Upper lobe of left lung (tissue), 6 donors: ENCODE data around the gene ELL2. TPM values are rescaled to one million over a fixed set of nuclear protein-coding genes. Genes with fewer than 3 reads are reported as not detected.

Source experiments
- ATAC-seq, 2 donors: fragments of 200-7000 bp; cut with Tn5 transposase; one replicate each; pipeline ENCODE4 v1.9.1; 2022; ENCODE audit warnings: mild to moderate bottlenecking in 2 of 2, moderate library complexity in 2 of 2; ENCODE audit not compliant: low FRiP score in 2 of 2
- DNase-seq, 2 donors: peaks; one replicate each; pipeline ENCODE4 v3.0.0-alpha.2; 2019 to 2020
- H3K27ac ChIP-seq, 4 donors: fragments of 200-600 bp; sonication (generic); one replicate each; pipeline ENCODE4 v1.5.1; 2016 to 2019
- H3K27me3 ChIP-seq, 4 donors: fragments of 200-600 bp; sonication (generic); one replicate each; pipeline ENCODE4 v1.5.1; 2017 to 2019
- H3K36me3 ChIP-seq, 4 donors: fragments of 200-600 bp; sonication (generic); one replicate each; pipeline ENCODE4 v1.5.1; 2016 to 2019
- H3K4me1 ChIP-seq, 4 donors: fragments of 200-600 bp; sonication (generic); one replicate each; pipeline ENCODE4 v1.5.1; 2018 to 2019
- H3K4me3 ChIP-seq, 4 donors: fragments of 200-600 bp; sonication (generic); one replicate each; pipeline ENCODE4 v1.5.1; 2017 to 2019; ENCODE audit warnings: mild to moderate bottlenecking in 2 of 4, moderate library complexity in 1 of 4
- H3K9me3 ChIP-seq, 4 donors: fragments of 200-600 bp; sonication (generic); one replicate each; pipeline ENCODE4 v1.5.1; 2018 to 2019
- CTCF ChIP-seq, 6 experiments: fragments of 450-650 bp in 4 of 6; fragments of 200-600 bp in 2 of 6; sonication (generic) in 2 of 6; IDR thresholded peaks; one replicate each; pipeline ENCODE4 v1.5.1; 2016 to 2019; ENCODE audit warnings: antibody characterized with exemption in 6 of 6
- EP300 ChIP-seq, 4 donors: sonication (generic); formaldehyde crosslinking; IDR thresholded peaks; one replicate each; pipeline ENCODE4 v1.5.1; 2017; ENCODE audit warnings: antibody characterized with exemption in 4 of 4, control low read depth in 2 of 4
- POLR2A ChIP-seq, 4 donors: fragments of 450-650 bp; IDR thresholded peaks; one replicate each; pipeline ENCODE4 v1.5.1; 2016 to 2017; ENCODE audit warnings: antibody characterized with exemption in 4 of 4, mild to moderate bottlenecking in 2 of 4
- POLR2AphosphoS5 ChIP-seq, 2 donors: sonication (generic); formaldehyde crosslinking; IDR thresholded peaks; one replicate each; pipeline ENCODE4 v1.5.1; 2017; ENCODE audit warnings: antibody characterized with exemption in 2 of 2
- WGBS, 2 donors: methylation state at CpG; one replicate each; pipeline ENCODE4 v1.1.5; 2017 to 2018; 5-methylcytosine and 5-hydroxymethylcytosine counted together
- total RNA-seq, 6 donors: library from RNA; depleted of rRNA in 4 of 6; stranded (reverse); fragments of >200 nt in 4 of 6; gene quantifications; one replicate each; pipeline versions ENCODE4 v1.1.0 to v1.2.1, GENCODE V29; 2016 to 2021
- donor health status: DM: no; HTN: no; CAD: no; lungs with moderate emphysema.
- donor health status: DM: no; HTN: yes; CAD: no; lungs with severe emphysema.

The ELL2 gene
- total RNA-seq, 6 donors from 2014 or later = 44.4 to 203 (median 54.3) TPM

GRCh38 chr5:95996904-95997723, 35.5 kb upstream of the ELL2 start:
- ATAC-seq = no peak
- TF ChIP-seq CTCF (IDR thresholded peaks at IDR 0.05) = no peak

DNA sequence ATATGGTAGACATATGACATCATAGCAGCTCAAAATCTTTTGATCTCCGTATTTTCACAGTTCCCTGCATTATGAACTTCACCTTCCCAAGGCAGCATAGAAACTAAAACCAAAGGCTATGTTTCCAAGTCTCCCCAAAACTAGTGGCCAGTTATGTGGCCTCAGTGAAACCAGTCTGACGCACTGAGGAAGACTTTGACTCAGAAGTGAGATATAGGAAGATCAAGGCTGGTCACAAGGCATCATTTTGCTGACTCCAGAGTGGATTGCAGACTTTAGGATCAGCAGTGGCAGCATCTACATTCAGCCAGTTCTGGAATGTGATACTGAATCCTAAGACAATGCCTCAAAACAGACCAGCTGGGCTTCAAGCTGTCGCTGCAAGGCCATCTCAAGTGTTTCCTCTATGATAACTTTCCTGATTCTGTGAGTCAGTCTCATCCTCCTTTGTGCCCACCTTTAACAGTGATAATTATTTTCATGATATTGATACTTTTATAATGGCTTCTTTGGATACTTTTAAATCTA, 34.4 kb upstream of the ELL2 start:
- H3K9me3 ChIP-seq = no peaks in the 10 kb centered on the region
- H3K4me3 ChIP-seq = no peak overlapping the region
- TF ChIP-seq EP300 (IDR thresholded peaks at IDR 0.05) (no peak), POLR2A (IDR thresholded peaks at IDR 0.05) (no peak), POLR2AphosphoS5 (IDR thresholded peaks at IDR 0.05) (no peak), CTCF (IDR thresholded peaks at IDR 0.05) (no peak)
- H3K27me3 ChIP-seq = no peaks in the 10 kb centered on the region
- WGBS, 2 donors = 87 to 92% methylated on average over 3 of the region's 3 CpGs
- H3K4me1 ChIP-seq = no peaks in the 10 kb centered on the region
- DNase-seq (no peak), ATAC-seq (no peak)
- H3K27ac ChIP-seq = no peak overlapping the region
- H3K36me3 ChIP-seq = no peaks in the 10 kb centered on the region

More at GRCh38 chr5:95996904-95997723, 35.5 kb upstream of the ELL2 start:
- Histone ChIP-seq H3K4me3 (no peak overlapping the region), H3K27me3 (no peaks in the 10 kb centered on the region), H3K27ac (no peak overlapping the region), H3K4me1 (no peaks in the 10 kb centered on the region), H3K9me3 (no peaks in the 10 kb centered on the region), H3K36me3 (no peaks in the 10 kb centered on the region)
- no peak for DNase-seq

DNA sequence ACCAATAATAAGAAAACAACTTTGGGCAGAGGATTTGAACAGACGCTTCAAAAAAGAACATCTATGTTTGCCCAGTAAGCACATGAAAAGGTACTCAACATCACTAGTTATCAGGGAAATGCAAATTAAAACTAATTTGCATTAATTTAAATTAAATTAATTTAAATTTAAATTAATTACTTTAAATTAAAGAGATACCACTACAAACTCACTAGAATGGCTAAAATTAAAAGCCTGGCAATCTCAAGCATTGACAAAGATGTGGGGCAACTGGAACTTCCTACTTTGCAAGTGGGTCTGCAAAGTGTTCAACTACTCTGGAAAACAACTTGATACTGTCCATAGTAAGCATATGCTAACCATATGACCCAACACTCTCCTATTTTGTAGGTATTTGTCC, 32.1 kb upstream of the ELL2 start:
- no peak overlapping the region for H3K27ac ChIP-seq
- H3K4me3 ChIP-seq = no peak overlapping the region
- DNase-seq (no peak), ATAC-seq (no peak)
- H3K27me3 ChIP-seq = no peaks in the 10 kb centered on the region
- 95 to 98% methylated on average over 1 of the region's 1 CpG for WGBS, 2 donors
- no peaks in the 10 kb centered on the region for H3K4me1 ChIP-seq
- H3K36me3 ChIP-seq = no peaks in the 10 kb centered on the region
- TF ChIP-seq POLR2AphosphoS5 (IDR thresholded peaks at IDR 0.05) = no peak
- no peak for TF ChIP-seq POLR2A (IDR thresholded peaks at IDR 0.05)
- no peak for TF ChIP-seq CTCF (IDR thresholded peaks at IDR 0.05)
- no peak for TF ChIP-seq EP300 (IDR thresholded peaks at IDR 0.05)
- H3K9me3 ChIP-seq = no peaks in the 10 kb centered on the region

GRCh38 chr5:95993266-95993665, 31.6 kb upstream of the ELL2 start:
- TF ChIP-seq POLR2A (IDR thresholded peaks at IDR 0.05) (no peak), CTCF (IDR thresholded peaks at IDR 0.05) (no peak), POLR2AphosphoS5 (IDR thresholded peaks at IDR 0.05) (no peak), EP300 (IDR thresholded peaks at IDR 0.05) (no peak)
- Histone ChIP-seq H3K27me3 (no peaks in the 10 kb centered on the region), H3K9me3 (no peaks in the 10 kb centered on the region), H3K27ac (no peak overlapping the region), H3K36me3 (no peaks in the 10 kb centered on the region), H3K4me1 (no peaks in the 10 kb centered on the region), H3K4me3 (no peak overlapping the region)
- ATAC-seq = no peak
- no peak for DNase-seq
